ENCODE data around the gene SHOC2.

SHOC2 gene

DNA sequence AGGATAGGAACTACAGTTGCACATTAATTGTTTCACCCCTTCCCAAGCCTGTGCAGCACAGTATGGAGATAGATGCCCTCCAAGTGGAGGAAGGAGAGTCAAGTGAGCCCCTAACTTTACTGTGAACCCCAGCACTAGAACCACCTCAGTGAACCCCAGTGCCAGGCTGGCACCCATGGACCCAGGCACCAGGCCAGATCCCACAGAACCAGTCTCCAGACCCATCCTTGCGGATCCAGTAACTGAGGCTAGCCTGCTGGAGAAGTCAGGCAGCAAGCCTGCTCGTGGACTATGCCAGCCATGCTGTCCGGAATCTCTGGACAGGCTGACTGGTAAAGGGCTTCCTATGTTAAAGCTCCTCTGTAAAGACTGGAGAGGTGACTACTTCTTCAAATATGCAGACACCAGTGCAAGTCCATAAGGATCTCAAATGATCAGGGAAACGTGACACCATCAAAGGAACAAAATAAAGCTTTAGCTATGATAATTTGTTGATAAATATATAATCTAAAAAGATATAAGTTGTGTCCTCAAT is 27.7 kb downstream of the SHOC2 start:
- DNase-seq = peak; percentile 5

DNA sequence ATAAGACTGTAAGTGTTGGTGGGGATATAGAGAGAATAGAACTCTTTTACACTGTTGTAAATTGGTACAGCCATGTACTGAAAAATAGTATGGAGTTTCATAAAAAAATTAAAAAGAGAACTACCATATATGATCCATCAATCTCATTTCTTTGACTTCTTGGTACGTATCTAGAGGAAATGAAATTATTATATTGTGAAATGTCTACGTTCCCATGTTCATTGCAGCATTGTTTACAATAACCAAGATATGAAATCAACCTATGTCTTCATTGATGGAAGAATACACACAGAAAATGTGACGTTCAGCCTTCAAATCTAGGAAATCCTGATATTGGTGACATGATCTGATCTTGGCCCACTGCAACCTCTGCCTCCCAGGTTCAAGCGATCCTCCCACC is 32.0 kb downstream of the SHOC2 start:
- DNase-seq = no peak

DNA sequence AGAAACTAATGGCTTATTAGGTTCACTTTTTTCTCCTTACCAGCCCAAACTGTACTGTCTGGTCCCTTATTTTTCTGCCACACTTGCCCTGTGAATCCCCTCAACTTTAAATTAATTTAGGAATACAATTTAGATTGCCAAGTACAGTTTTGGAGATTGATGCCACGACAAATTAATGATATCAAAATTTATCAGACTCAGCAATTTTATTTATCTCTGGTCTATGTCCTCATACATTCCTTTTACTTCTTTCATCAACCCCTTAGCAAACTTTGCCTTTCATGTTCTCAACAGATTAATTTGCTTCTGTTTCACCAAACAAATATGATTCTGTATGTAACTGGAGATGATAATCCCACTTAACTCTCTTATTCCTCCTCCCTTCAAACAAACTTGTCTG is 38.2 kb downstream of the SHOC2 start:
- no peak for DNase-seq

DNA sequence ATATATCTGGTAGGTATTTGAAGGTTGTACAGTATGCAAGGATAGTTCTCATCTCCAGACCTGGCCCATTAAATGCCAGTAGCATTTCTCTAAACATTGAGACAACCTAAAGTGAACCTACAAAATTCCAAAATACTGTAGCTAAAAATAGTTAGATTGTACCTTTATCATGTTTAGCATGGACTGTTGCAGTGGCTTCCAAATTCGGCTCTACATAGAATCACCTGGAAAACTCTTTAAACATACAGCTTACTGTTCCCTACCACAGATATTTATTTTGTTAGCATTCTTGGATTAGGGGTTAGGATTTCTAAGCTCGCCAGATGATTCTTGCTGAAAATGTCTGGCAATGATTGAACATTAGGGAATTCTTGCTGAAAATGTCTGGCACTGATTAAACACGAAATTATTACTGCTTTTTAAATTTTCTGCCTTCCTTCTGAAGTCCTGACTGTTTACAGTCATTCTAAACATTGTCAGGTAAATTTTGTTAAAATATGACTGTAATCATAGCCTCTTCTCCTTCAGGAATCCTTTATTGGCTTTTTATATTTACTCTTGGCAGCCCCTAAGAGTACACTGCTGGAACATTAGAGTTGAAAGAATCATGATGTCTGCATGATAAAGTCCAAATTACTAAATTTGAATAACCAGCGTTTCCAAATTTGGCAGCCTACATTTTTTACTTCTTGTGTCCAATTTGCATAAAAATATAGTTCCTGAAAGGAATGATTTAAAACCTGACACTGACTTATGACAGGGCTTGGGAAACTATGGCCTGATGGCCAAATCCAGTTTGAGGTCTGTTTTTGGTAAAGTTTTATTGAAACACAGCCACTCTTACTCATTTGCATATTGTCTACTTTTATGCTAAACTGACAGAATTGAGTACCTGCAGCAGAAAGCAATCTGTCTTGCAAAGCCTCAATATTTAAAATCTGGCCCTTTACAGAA is 40.3 kb downstream of the SHOC2 start:
- DNase-seq = no peak

DNA sequence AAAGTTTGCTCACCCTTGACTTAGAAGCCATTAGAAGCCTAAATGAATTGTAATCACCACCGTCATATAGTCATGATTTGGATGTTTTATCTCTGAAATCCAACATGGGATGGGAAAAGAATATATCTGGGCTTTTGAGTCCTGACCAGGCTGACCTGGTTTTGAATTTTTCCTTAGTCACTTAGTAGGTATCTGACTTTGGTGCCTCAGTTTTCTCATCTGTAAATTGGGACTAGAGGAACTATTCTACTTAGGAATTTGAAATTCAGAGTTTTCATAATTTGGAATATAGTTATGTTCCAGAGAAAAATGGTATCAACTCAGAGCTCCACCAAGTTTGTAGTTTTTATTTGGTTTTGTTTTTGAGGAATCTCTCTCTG is 40.9 kb downstream of the SHOC2 start:
- DNase-seq = no peak

DNA sequence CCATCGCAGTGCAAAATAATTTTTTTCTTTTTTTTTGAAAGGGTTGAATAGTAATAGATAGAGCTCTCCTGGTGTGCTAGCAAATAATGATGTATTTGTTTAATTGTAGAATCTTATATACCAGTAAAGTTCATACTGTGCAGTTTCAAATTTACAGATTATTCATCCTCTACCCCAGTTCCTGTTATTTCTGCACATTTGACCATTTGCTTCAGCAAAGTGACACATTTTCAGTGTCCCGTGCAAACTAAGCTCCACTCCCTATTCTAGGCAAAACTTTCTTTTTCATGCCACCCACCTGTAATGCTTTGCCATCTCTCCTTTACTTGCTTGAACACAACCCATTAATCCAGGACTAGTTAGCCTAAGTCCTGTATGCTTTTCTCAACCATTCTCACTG is 43.0 kb downstream of the SHOC2 start:
- no peak for DNase-seq

DNA sequence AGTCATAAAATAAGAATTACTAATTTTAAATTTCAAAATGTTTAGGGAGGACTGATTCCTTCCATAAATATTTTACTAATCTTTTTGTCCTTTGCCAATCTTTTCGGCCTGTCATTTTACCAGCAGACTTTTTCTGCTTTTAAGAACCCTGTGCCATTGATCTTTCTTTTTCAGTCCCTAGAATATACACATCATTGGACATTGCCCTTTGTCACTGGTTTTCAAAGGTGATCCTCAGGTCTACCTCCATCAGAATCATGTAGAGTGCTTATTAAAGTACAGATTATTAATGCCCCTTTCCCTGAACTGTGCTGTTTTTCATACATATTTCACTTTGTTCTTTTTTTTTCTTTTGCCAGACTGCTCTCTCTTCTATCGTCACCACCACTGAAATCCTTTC is 43.8 kb downstream of the SHOC2 start:
- no peak for DNase-seq

DNA sequence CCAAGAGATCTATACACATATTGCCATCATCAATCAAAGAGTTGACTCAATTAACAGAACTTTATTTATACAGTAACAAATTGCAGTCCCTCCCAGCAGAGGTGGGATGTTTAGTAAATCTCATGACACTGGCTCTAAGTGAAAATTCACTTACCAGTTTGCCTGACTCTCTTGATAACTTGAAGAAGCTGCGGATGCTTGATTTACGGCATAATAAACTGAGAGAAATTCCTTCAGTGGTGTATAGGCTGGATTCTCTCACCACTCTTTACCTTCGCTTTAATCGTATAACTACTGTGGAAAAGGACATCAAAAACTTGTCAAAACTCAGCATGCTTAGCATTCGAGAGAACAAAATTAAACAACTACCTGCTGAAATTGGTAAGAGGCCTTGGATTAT is 45.3 kb downstream of the SHOC2 start:
- DNase-seq = no peak

DNA sequence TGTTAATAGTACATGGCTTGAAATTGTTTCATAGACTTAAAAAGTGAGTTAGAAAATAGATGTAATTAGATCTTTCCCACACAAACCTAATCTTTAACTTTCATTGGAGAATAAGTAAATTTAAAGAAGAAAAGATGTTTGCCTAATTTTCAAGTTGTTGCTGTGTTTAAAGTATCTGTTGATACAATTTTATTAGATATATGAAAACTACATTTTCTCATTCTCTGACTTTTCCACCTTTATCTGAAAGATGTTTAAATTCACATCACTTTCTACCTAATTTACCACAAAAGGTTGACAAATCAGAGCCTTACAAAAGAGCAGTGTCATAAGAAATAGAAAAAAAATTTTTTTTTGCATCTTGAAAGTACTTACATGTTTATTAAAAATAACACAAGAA is 45.8 kb downstream of the SHOC2 start:
- no peak for DNase-seq

DNA sequence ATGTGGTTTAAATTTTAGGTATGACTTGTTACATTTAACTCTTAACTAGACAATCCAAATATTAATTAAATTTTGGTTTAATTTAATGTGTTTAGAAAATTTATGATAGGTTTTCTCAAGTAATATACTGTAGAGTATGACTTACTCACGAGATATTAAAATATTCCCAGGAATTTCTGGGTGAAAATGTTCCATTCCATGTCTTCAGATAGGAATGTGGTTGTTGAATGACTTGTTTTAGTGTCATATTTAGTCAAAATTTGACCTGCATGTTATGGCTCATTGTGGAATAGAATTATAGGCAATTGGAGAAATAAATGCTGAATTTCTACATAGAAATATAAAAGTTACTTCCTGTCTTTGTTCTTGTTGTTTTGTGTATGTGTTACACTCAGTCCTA is 46.7 kb downstream of the SHOC2 start:
- no peak for DNase-seq

DNA sequence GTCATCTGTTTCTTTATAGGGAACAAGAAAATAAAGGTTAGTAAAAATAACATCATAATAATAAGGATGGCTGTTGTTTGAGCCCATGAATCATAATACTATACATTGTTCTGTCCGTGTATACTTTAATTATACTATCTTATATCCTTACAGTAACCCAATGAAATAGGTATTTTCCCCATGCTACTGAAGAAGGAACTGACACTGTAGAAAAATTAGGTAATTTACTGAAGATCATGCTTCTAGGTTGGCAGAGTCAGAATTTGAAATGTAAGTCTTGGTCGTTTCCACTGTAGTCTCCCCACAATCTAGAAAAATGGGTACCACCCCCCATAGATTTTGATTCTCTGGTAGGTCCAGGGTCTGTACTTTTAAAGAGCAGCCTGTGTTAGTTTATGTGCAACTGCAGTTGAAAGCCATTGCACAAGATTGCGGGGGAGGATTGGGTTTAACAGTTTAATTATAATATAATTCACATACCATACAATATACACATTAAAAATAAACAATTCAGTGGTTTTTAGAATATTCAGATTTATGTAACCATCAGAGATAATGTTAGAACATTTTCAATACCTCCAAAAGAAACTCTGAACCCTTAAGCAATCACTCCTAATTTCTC is 47.7 kb downstream of the SHOC2 start:
- DNase-seq = no peak

DNA sequence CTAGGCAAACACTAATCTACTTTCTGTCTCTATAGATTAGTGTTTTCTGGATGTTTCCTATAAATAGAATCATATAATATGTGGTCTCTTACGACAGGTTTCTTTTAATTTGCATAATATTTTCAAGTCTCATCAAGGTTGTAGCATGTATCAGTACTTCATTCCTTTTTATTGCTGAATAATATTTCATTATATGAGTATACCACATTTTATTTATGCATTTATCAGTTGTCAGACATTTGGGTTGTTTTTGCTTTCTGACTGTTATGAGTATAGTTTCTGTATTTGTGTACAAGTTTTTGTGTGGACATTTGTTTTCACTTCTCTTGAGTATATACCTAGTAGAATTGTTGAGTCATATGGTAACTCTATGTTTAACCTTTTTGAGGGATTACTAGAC is 48.2 kb downstream of the SHOC2 start:
- DNase-seq = no peak

DNA sequence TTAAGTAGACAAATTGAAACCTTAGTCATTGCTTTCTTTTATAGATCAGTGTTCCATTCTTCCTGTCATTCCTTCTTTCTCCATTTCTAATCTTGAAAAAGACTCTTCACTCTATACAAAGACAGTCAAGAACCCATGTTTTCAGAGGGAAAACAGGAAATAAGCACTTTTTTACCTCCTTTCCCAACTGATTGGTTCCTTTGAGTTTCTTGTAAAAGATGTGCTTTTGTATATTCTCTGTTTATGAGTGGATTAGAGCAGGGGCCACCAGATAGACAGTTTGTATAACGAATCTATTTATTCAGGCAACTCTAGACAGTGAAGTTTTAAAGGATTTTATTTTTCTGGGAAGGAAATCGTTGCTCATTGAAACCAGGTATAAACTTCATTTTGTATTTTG is 49.8 kb downstream of the SHOC2 start:
- no peak for DNase-seq

DNA sequence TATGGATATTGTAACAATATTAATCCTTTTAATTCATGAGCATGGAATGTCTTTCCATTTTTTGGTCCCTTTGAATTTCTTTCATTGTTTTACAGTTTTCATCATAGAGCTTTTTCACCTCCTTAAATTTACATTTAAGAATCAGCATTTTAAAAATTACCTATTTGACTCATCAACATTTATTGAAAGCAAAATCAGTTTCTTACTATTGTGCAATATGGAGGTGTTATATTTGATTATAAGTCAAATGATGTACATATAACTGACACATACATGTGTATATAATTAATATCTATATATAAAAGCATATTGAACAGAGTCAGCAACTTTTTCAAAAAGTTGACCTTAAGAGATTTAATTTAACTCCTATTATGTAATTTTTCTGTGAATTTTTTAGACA is 52.2 kb downstream of the SHOC2 start:
- no peak for DNase-seq

DNA sequence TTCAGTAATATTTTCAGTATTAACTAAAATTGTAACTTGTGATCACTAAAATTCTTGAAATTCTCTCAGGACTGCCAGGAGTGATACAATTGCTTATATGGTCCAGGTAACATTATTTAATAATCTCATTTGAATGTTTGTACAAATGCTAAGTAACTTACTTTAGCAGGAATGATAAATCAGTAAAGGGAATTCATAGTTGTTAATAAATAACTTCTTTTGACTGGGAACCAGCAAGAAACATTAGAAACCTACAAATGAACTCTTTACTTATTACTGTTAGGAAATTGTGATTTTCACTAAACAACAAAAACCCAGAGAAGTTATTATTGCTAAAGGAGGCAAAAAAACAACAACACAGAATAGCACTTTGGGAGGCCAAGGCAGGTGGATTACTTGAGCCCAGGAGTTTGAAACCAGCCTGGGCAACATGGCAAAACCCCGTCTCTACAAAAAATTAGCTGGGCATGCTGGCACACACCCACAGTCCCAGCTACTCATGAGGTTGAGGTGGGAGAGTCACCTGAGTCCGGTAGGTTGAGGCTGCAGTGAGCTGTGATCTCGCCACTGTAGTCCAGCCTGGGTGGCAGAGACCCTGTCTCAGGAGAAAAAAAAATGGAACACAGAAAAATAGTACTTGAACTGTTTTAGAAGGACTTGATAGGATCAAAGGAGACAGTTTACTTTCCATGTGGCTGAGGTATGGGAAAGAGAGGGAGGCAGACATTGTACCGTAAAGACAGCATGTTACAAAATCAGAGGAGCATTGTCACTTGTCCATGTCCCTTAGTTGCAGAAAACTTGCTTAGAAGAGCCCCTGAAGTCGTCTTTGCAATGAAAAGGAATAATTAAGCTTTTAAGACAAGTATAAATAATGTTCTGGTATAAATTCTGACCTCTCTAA is 53.1 kb downstream of the SHOC2 start:
- DNase-seq = no peak

DNA sequence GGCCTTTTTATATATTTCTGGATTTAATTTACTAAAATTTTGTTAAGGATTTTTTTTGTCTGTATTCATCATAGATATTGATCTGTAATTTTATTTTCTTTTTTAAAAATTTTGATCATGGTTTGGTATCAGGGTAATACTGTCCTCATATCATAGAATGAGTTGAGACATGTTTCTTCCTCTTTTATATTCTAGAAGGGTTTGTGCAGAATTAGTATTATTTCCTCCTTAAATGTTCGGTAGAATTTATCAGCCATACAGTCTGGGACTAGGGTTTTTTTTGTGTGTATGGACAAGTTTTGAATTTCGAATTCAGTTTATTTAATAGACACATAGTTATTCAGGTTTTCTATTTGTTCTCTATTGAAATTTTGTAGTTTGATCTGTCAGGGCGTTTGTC is 54.0 kb downstream of the SHOC2 start:
- DNase-seq = no peak

DNA sequence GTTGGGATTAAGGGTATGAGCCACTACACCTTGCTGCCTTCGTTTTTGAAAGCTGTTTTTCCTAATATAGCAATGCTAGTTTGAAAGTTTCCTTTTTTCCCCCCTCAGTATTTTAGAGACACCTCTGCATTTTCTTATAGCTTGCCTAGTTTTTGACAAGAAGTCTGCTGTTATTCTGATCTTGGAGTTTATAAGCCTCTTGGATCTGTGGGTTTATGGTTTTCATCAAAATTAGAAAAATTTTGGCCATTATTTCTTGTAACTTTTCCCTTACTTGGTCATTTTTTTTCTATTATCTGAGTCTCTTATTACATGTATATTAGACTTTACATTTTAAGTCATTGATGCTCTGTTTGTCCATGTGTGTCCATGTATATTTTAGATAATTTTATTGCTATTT is 57.2 kb downstream of the SHOC2 start:
- no peak for DNase-seq

DNA sequence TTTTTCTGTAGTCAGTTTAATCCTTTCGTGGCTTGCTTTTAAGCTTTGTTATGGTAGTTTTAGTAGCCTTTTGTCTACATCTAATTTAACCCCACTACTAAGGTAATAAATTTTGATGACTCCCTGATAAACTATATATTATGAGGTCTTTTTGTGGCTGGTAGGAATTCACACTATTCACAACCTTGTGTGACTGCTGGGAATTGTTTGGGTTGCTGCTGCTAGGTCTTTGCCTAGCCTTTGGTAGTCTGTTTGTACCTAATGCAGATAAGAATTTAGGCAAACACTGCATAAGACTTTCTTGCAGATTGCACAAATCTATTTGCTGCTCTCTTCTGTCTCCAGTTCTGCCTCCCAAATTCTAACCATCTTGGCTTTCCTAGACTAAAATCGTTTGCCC is 58.3 kb downstream of the SHOC2 start:
- DNase-seq = no peak

DNA sequence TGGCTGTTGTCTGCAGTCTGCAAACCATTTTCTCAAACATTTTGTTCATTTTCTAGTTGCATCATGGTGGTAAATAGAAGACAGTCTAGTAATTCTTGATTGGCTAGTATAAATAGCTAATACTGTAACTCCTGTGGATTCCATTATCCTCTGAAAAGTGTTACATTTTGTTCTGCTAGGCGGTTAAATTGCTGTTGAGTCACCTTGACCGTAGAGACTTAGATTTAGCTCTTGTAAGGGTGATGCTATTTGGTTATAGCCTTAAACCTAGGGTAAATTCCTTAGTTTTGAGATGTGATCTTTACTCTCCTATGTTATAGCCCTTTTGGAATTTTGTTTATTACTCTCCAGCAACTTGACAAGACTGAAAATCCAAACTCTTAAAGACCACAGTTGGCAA is 58.8 kb downstream of the SHOC2 start:
- no peak for DNase-seq

DNA sequence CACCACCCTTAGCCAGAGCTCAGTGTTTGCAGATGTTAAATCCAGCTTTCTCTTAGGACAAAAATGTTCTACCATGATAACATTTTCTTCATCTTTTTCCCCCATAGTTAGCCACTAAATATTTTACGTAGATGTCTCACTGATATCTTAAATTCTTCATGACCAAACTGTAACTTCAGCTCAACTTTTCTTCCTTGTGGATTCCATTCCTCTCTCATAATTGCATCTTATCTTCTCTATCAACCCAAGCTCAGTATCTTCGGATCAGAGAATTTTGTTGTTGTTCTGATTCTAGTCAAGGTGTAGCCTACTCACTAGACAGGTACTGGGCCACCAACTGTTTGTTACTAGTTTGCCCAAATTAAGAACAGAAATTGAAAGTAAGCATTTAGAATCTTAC is 60.2 kb downstream of the SHOC2 start:
- DNase-seq = no peak

DNA sequence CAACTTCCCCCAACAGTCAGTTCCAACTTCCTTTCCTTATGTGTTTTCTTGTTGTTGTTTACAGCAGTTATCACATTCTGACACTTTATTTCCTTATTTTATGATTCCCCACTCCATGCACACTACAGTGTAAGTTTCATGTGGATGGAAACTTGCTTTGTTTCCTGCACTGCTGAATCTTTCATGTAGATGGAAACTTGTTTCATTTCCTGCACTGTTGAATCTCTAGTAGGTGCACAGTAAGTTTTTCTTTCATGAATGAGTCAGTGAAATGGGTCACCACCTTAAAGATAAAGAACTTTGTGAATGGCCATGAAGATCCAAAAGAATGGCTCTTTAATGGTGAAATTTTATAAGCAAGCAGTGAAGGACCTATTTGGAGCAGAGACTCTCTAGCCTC is 61.4 kb downstream of the SHOC2 start:
- no peak for DNase-seq

DNA sequence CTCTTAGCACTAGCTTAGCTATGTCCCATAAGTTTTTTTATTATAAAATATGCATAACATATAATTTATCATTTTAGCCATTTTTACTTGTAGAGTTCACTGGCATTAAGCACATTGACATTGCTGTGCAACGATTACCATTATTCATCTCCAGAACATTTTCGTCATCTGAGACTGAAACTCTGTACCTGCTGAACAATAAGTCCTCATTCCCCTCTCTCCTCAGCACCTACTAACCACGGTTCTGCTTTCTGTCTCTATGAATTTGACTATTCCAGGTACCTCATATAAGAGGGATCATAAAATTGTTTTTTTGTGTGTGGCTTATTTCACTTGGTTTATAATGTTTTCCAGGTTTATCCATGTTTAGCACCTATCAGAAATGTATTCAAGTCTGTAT is 64.1 kb downstream of the SHOC2 start:
- no peak for DNase-seq

DNA sequence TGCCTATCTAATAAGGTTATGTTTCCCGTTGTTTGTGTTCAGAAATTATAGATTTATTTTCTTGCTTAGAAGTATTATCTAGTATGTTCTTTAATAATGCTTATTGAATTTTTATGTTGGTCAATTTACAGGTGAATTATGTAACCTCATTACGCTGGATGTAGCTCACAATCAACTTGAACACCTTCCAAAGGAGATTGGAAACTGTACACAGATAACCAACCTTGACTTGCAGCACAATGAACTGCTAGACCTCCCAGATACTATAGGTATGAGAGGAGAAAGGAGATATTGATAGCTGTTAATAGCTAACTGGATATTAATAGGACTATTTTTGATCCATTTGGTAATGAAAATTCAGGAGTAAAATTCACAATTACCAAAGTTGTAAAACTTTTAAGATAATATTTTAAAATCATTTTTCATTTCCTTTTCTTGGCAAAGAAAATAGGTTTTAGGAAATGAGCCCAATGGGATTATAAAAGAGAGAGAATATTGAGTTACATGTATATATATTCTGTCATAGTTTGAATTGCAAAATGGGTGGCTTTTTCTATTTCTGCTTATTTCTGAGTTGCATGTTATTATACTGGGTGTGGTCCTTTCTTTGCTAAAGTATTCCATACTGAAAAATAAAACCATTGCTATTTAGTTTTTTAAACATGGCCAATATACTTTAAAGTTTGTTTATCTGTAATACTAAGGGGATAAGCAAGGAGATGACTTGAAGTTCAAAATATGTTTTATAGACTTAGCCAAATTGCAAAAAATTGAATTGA is 66.3 kb downstream of the SHOC2 start:
- no peak for DNase-seq
